CD4-positive, alpha-beta T cell treated with Interleukin-10 for 1 hour (primary cell): ENCODE results near the gene PADI2.

Experiments
- DNase-seq: peaks from one replicate; pipeline ENCODE4 v3.0.0-alpha.2; 2020

Gene PADI2

GRCh38 chr1:17053086-17053684, 66.1 kb downstream of the PADI2 start:
- DNase-seq = no peak

GRCh38 chr1:17052641-17053040, 66.6 kb downstream of the PADI2 start:
- no peak for DNase-seq

- DNase-seq = no peak
Observed at GRCh38 chr1:17052038-17052437, 67.2 kb downstream of the PADI2 start.

GRCh38 chr1:17047924-17048323, 71.3 kb downstream of the PADI2 start:
- DNase-seq = no peak

- DNase-seq = no peak
Observed at GRCh38 chr1:17046334-17046657, 73.0 kb downstream of the PADI2 start.

GRCh38 chr1:17045634-17046333, 73.5 kb downstream of the PADI2 start:
- DNase-seq = peak; percentile 54

- no peak for DNase-seq
Observed at GRCh38 chr1:17045150-17045549, 74.1 kb downstream of the PADI2 start.

GRCh38 chr1:17043676-17044075, 75.6 kb downstream of the PADI2 start:
- DNase-seq = no peak

- no peak for DNase-seq
Observed at GRCh38 chr1:17040135-17040534, 79.1 kb downstream of the PADI2 start.

GRCh38 chr1:17039522-17039921, 79.7 kb downstream of the PADI2 start:
- DNase-seq = no peak

GRCh38 chr1:17033481-17033880, 85.8 kb downstream of the PADI2 start:
- no peak for DNase-seq

GRCh38 chr1:17032741-17033140, 86.5 kb downstream of the PADI2 start:
- DNase-seq = no peak

- DNase-seq = no peak
Observed at GRCh38 chr1:17031436-17031835, 87.8 kb downstream of the PADI2 start.

- no peak for DNase-seq
Observed at GRCh38 chr1:17030206-17030605, 89.0 kb downstream of the PADI2 start.

- DNase-seq = no peak
Observed at GRCh38 chr1:17028662-17029188, 90.5 kb downstream of the PADI2 start.

- DNase-seq = no peak
Observed at GRCh38 chr1:17027900-17028299, 91.4 kb downstream of the PADI2 start.

- no peak for DNase-seq
Observed at GRCh38 chr1:17027403-17027802, 91.8 kb downstream of the PADI2 start.

GRCh38 chr1:17024721-17025120, 94.5 kb downstream of the PADI2 start:
- no peak for DNase-seq

GRCh38 chr1:17023573-17023972, 95.7 kb downstream of the PADI2 start:
- DNase-seq = no peak

GRCh38 chr1:17023102-17023501, 96.1 kb downstream of the PADI2 start:
- DNase-seq = no peak

GRCh38 chr1:17021896-17022295, 97.4 kb downstream of the PADI2 start:
- DNase-seq = no peak

GRCh38 chr1:17020502-17020901, 98.7 kb downstream of the PADI2 start:
- DNase-seq = no peak

GRCh38 chr1:17018849-17019248, 100.4 kb downstream of the PADI2 start:
- DNase-seq = no peak

GRCh38 chr1:17017435-17017834, 101.8 kb downstream of the PADI2 start:
- DNase-seq = no peak
